IMR-90 (cell line): Measurements from ENCODE around the gene PPP4C. TPM values are rescaled to one million over a fixed set of nuclear protein-coding genes. Genes with fewer than 3 reads are reported as not detected.

Experiments used
- ATAC-seq: fragments of 200-7000 bp; cut with Tn5 transposase; 2 replicates; pipeline ENCODE4 v1.9.1; 2020; ENCODE audit warnings: low read depth, mild to moderate bottlenecking, moderate library complexity
- BruUV-seq: library from RNA; stranded (reverse); fragments of 400-500 nt; replicated peaks from 2 replicates; lab custom pipeline; 2021; lab: Mats Ljungman, UMichigan
- CTCF ChIA-PET: fragments of 300-600 bp; formaldehyde crosslinking; extraction: SDS; loops from one replicate; lab custom pipeline; 2021; ENCODE audit warnings: antibody characterized with exemption; lab: Yijun Ruan, JAX
- POLR2A ChIA-PET: fragments of 300-600 bp; sonication (Branson Sonifier 250); formaldehyde crosslinking; loops from one replicate; lab custom pipeline; 2022; ENCODE audit warnings: antibody characterized with exemption; ENCODE audit not compliant: unreplicated experiment; lab: Charles Lee
- DNase-seq: peaks from one replicate; pipeline ENCODE4 v3.0.0; 2013
- H2AFZ ChIP-seq: replicated peaks from 2 replicates; pipeline ENCODE3; 2013; ENCODE audit warnings: low read length, mild to moderate bottlenecking; ENCODE audit not compliant: poor library complexity
- H2AK5ac ChIP-seq: 2 replicates; pipeline ENCODE4 v1.6.1; 2013; ENCODE audit warnings: low read depth, low read length, inconsistent platforms
- H2AK9ac ChIP-seq: replicated peaks from 2 replicates; pipeline ENCODE3; 2013; ENCODE audit warnings: mild to moderate bottlenecking, low read depth, low read length, moderate library complexity; ENCODE audit not compliant: poor library complexity
- H2BK120ac ChIP-seq: 2 replicates; pipeline ENCODE4 v1.6.1; 2013; ENCODE audit warnings: low read depth, low read length, inconsistent platforms
- H2BK15ac ChIP-seq: 3 replicates; pipeline ENCODE4 v1.6.1; 2013; ENCODE audit warnings: low read depth, low read length, inconsistent platforms
- H2BK20ac ChIP-seq: 2 replicates; pipeline ENCODE4 v1.6.1; 2013; ENCODE audit warnings: low read depth, mild to moderate bottlenecking, inconsistent platforms, low read length, moderate library complexity
- H2BK5ac ChIP-seq: 2 replicates; pipeline ENCODE4 v1.6.1; 2013; ENCODE audit warnings: mild to moderate bottlenecking, low read depth, low read length, inconsistent platforms; ENCODE audit not compliant: poor library complexity, severe bottlenecking
- H3K14ac ChIP-seq: replicated peaks from 2 replicates; pipeline ENCODE4 v1.6.1; 2013; ENCODE audit warnings: low read depth, low read length, inconsistent platforms
- H3K18ac ChIP-seq: 2 replicates; pipeline ENCODE4 v1.6.1; 2013; ENCODE audit warnings: low read depth, low read length, control low read depth
- H3K23ac ChIP-seq: 2 replicates; pipeline ENCODE4 v1.6.1; 2013; ENCODE audit warnings: low read depth, low read length, inconsistent platforms
- H3K27ac ChIP-seq: 2 replicates; pipeline ENCODE4 v1.5.1; 2013; ENCODE audit warnings: mild to moderate bottlenecking, control low read depth, low read length; ENCODE audit not compliant: insufficient read depth
- H3K27me3 ChIP-seq: 2 replicates; pipeline ENCODE4 v1.6.1; 2013; ENCODE audit warnings: low read length; ENCODE audit not compliant: control insufficient read depth, insufficient read depth
- H3K36me3 ChIP-seq: 2 replicates; pipeline ENCODE4 v1.6.1; 2013; ENCODE audit warnings: low read length, mixed read lengths; ENCODE audit not compliant: control insufficient read depth, insufficient read depth
- H3K4ac ChIP-seq: 2 replicates; pipeline ENCODE4 v1.6.1; 2013; ENCODE audit warnings: low read depth, low read length, inconsistent platforms
- H3K4me1 ChIP-seq: 2 replicates; pipeline ENCODE4 v1.6.1; 2013; ENCODE audit warnings: low read length, mixed read lengths; ENCODE audit not compliant: control insufficient read depth, insufficient read depth
- H3K4me2 ChIP-seq: 2 replicates; pipeline ENCODE4 v1.6.1; 2013; ENCODE audit warnings: low read depth, mild to moderate bottlenecking, control low read depth, low read length, moderate library complexity
- H3K4me3 ChIP-seq: 2 replicates; pipeline ENCODE4 v1.5.1; 2013; ENCODE audit warnings: low read depth, mild to moderate bottlenecking, control low read depth, low read length, moderate library complexity; ENCODE audit not compliant: insufficient read depth
- H3K56ac ChIP-seq: 2 replicates; pipeline ENCODE4 v1.6.1; 2013; ENCODE audit warnings: low read length, inconsistent platforms; ENCODE audit not compliant: insufficient read depth; ENCODE audit errors: extremely low read depth
- H3K79me1 ChIP-seq, 2 experiments: 2 replicates each; pipeline ENCODE4 v1.6.1; 2013; ENCODE audit warnings: low read length in 2 of 2, inconsistent platforms in 1 of 2, low read depth in 1 of 2
- H3K9ac ChIP-seq: 2 replicates; pipeline ENCODE4 v1.6.1; 2013; ENCODE audit warnings: low read depth, low read length, control low read depth
- H3K9me1 ChIP-seq: 2 replicates; pipeline ENCODE4 v1.6.1; 2013; ENCODE audit warnings: low read length, inconsistent platforms; ENCODE audit not compliant: insufficient read depth
- H3K9me3 ChIP-seq: 2 replicates; pipeline ENCODE4 v1.6.1; 2013; ENCODE audit warnings: low read length; ENCODE audit not compliant: control insufficient read depth, insufficient read depth
- H4K20me1 ChIP-seq: 2 replicates; pipeline ENCODE4 v1.6.1; 2013; ENCODE audit warnings: low read length, inconsistent platforms; ENCODE audit not compliant: insufficient read depth
- H4K5ac ChIP-seq: 2 replicates; pipeline ENCODE4 v1.6.1; 2013; ENCODE audit warnings: mild to moderate bottlenecking, low read depth, low read length, control low read depth
- H4K8ac ChIP-seq, 2 experiments: 2 replicates each; pipeline ENCODE4 v1.6.1; 2013; ENCODE audit warnings: low read depth in 2 of 2, low read length in 2 of 2, control low read depth in 1 of 2, inconsistent platforms in 1 of 2
- H4K91ac ChIP-seq: 2 replicates; pipeline ENCODE4 v1.6.1; 2013; ENCODE audit warnings: low read depth, low read length, inconsistent platforms; ENCODE audit not compliant: insufficient read depth
- BHLHE40 ChIP-seq: fragments of 150-350 bp; IDR thresholded peaks from 2 replicates; pipeline ENCODE4 v1.6.1; 2016; ENCODE audit warnings: mild to moderate bottlenecking, low read depth, low read length
- CEBPB ChIP-seq: IDR thresholded peaks from 2 replicates; pipeline ENCODE4 v1.6.1; 2012; ENCODE audit warnings: low read depth, low read length, improper control_type of control experiment
- CHD1 ChIP-seq: IDR thresholded peaks from 2 replicates; pipeline ENCODE4 v1.6.1; 2012; ENCODE audit warnings: low read depth, low read length, improper control_type of control experiment
- FOS ChIP-seq: fragments of 150-350 bp; IDR thresholded peaks from 2 replicates; pipeline ENCODE4 v1.6.1; 2016; ENCODE audit warnings: low read depth, low read length
- MAFK ChIP-seq: IDR thresholded peaks from 2 replicates; pipeline ENCODE4 v1.6.1; 2012; ENCODE audit warnings: low read depth, low read length, improper control_type of control experiment
- MAZ ChIP-seq: IDR thresholded peaks from 2 replicates; pipeline ENCODE4 v1.6.1; 2012; ENCODE audit warnings: low read depth, mild to moderate bottlenecking, low read length, improper control_type of control experiment, moderate library complexity, borderline replicate concordance
- MXI1 ChIP-seq: IDR thresholded peaks from 2 replicates; pipeline ENCODE4 v1.6.1; 2012; ENCODE audit warnings: low read depth, mild to moderate bottlenecking, low read length, moderate library complexity, borderline replicate concordance
- NFE2L2 ChIP-seq: fragments of 150-350 bp; IDR thresholded peaks from 2 replicates; pipeline ENCODE4 v1.6.1; 2016; ENCODE audit warnings: low read depth, mild to moderate bottlenecking, low read length
- POLR2A ChIP-seq: IDR thresholded peaks from 2 replicates; pipeline ENCODE4 v1.6.1; 2012; ENCODE audit warnings: mild to moderate bottlenecking, low read depth, low read length
- RAD21 ChIP-seq: IDR thresholded peaks from 2 replicates; pipeline ENCODE4 v1.6.1; 2012; ENCODE audit warnings: low read length, improper control_type of control experiment
- RCOR1 ChIP-seq: IDR thresholded peaks from 2 replicates; pipeline ENCODE4 v1.6.1; 2012; ENCODE audit warnings: mild to moderate bottlenecking, low read length, improper control_type of control experiment; ENCODE audit not compliant: insufficient replicate concordance
- RFX5 ChIP-seq: IDR thresholded peaks from 2 replicates; pipeline ENCODE4 v1.8.0; 2012; ENCODE audit warnings: low read depth, mild to moderate bottlenecking, low read length, moderate library complexity
- SMC3 ChIP-seq: fragments of 150-350 bp; IDR thresholded peaks from 2 replicates; pipeline ENCODE4 v1.6.1; 2016; ENCODE audit warnings: low read depth, mild to moderate bottlenecking, antibody characterized with exemption, low read length, moderate library complexity
- WGBS, 2 experiments: methylation state at CpG; one replicate each; pipeline versions ENCODE4 v1.1.5 to v1.1.7; 2013; ENCODE audit warnings: missing lambda C conversion rate in 2 of 2; ENCODE audit not compliant: insufficient read length in 1 of 2; ENCODE audit errors: extremely low coverage in 2 of 2; 5-methylcytosine and 5-hydroxymethylcytosine counted together
- dilution Hi-C: fragments of 300-500 bp; cut with HindIII; formaldehyde crosslinking; loops from one replicate; pipeline ENCODE4 v1.14.3; 2018; ENCODE audit warnings: low sequenced_read_pairs; ENCODE audit not compliant: unreplicated experiment
- in situ Hi-C: fragments of 300-500 bp; cut with MboI; formaldehyde crosslinking; loops from 3 replicates; pipeline ENCODE4 v1.14.3; 2019; ENCODE audit warnings: low sequenced_read_pairs, inconsistent platforms, mixed read lengths
- intact Hi-C: fragments of 100-400 bp; cut with micrococcal nuclease; formaldehyde crosslinking; loops from 2 replicates; pipeline ENCODE4 v1.10.0; 2022
- polyA plus RNA-seq, 3 experiments: library from polyadenylated mRNA; depleted of rRNA; stranded (reverse); fragments of >200 nt; gene quantifications; 2 replicates each; pipeline ENCODE4 v1.2.3, GENCODE V29; 2012; ENCODE audit warnings: low replicate concordance in 1 of 3
- total RNA-seq: library from RNA; depleted of rRNA; stranded (reverse); fragments of >200 nt; gene quantifications from 2 replicates; pipeline ENCODE4 v1.2.3, GENCODE V29; 2012
- TF ChIP-seq, protein P1 (sequence below): fragments of 150-350 bp; IDR thresholded peaks from 2 replicates; pipeline ENCODE4 v1.6.1; 2017; ENCODE audit warnings: mild to moderate bottlenecking, antibody characterized with exemption, low read length, low read depth
- TF ChIP-seq, protein P2 (sequence below): conservative IDR thresholded peaks from 2 replicates; pipeline ENCODE4 v1.5.1; 2012; ENCODE audit warnings: mild to moderate bottlenecking, low read depth, low read length, improper control_type of control experiment
- TF ChIP-seq, protein P3 (sequence below): fragments of 150-350 bp; IDR thresholded peaks from 2 replicates; pipeline ENCODE4 v1.6.1; 2016; ENCODE audit warnings: low read depth, mild to moderate bottlenecking, low read length, moderate library complexity, borderline replicate concordance

The PPP4C gene
- total and polyA plus RNA-seq, 2 of the 4 experiments (the other 2 are of a cell fraction), result 200 to 209 TPM

DNA sequence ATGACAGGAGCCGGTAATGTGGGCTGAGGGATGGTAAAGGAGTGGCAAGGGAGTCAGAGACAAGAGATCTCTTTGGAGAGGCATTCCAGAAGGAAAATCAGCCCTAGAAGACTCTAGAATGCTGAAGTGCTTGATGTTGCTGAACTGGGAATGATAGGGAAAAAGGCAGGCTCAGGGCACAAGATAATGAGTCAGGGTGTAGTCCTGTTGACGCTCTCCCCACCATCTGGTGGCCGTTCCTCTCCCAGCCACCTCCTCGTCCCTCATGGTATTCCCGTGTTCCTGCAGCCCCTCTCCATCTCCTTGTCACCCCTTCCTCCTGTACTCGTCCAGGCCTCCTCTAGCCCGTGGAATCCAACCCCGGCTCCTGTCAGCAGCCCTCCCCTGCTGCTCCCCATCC lies 21.3 kb upstream of the PPP4C start:
- ChIA-PET POLR2A (no interaction called here), CTCF (interaction anchor here (1.4 to 1.6 kb wide), 2 partner anchors 11 to 12 kb away, joined by 3 to 7 read pairs; partner anchors contain the start of gene ALDOA)
- Histone ChIP-seq H3K9ac (peak overlapping the region; percentile 30; the same call in 1 of the 2 replicates), H2AK5ac (peak overlapping the region; percentile 95), H2BK5ac (peak overlapping the region; percentile 14), H4K8ac (peak overlapping the region; percentile 5 to 11; a peak in 1 of 4 replicates), H3K56ac (no peak overlapping the region), H4K91ac (peak overlapping the region; percentile 68; the same call in 1 of the 2 replicates), H3K79me1 (peaks cover 6 to 42% of the 10 kb centered on the region in 2 experiments; a peak in 2 of 4 replicates), H2AK9ac (peak overlapping the region; percentile 79), H3K14ac (peak overlapping the region; percentile 71; the same call in 1 of the 2 replicates), H2AFZ (peak overlapping the region; percentile 49), H3K4ac (peak overlapping the region; percentile 51), H2BK120ac (peak overlapping the region; percentile 1; the same call in 1 of the 2 replicates), H2BK15ac (peak overlapping the region; percentile 70; the same call in 2 of the 3 replicates), H3K4me2 (no peak overlapping the region), H3K9me3 (no peaks in the 10 kb centered on the region), H3K9me1 (peaks cover 14% of the 10 kb centered on the region), H4K20me1 (no peaks in the 10 kb centered on the region; the same call in 1 of the 2 replicates), H2BK20ac (peak overlapping the region; percentile 1; the same call in 1 of the 2 replicates), H3K4me3 (no peak overlapping the region), H3K27me3 (no peaks in the 10 kb centered on the region), H3K36me3 (no peaks in the 10 kb centered on the region; the same call in 1 of the 2 replicates), H3K23ac (no peak overlapping the region), H3K18ac (no peak overlapping the region), H4K5ac (no peak overlapping the region), H3K27ac (peak overlapping the region; percentile 14; the same call in 1 of the 2 replicates), H3K4me1 (peaks cover 7% of the 10 kb centered on the region)
- DNase-seq (no peak), ATAC-seq (no peak)
- dilution Hi-C loops, result no loop called here
- WGBS, 2 experiments, result no CpG with 5 or more reads among the region's 8 CpGs
- no peak for TF ChIP-seq FOS
- no peak for TF ChIP-seq BHLHE40
- TF ChIP-seq, protein P1, sequence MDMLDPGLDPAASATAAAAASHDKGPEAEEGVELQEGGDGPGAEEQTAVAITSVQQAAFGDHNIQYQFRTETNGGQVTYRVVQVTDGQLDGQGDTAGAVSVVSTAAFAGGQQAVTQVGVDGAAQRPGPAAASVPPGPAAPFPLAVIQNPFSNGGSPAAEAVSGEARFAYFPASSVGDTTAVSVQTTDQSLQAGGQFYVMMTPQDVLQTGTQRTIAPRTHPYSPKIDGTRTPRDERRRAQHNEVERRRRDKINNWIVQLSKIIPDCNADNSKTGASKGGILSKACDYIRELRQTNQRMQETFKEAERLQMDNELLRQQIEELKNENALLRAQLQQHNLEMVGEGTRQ, result no peak
- TF ChIP-seq, protein P2, sequence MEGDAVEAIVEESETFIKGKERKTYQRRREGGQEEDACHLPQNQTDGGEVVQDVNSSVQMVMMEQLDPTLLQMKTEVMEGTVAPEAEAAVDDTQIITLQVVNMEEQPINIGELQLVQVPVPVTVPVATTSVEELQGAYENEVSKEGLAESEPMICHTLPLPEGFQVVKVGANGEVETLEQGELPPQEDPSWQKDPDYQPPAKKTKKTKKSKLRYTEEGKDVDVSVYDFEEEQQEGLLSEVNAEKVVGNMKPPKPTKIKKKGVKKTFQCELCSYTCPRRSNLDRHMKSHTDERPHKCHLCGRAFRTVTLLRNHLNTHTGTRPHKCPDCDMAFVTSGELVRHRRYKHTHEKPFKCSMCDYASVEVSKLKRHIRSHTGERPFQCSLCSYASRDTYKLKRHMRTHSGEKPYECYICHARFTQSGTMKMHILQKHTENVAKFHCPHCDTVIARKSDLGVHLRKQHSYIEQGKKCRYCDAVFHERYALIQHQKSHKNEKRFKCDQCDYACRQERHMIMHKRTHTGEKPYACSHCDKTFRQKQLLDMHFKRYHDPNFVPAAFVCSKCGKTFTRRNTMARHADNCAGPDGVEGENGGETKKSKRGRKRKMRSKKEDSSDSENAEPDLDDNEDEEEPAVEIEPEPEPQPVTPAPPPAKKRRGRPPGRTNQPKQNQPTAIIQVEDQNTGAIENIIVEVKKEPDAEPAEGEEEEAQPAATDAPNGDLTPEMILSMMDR, result no peak
- no peak for TF ChIP-seq MAZ
- no peak for TF ChIP-seq CHD1
- no peak for TF ChIP-seq RAD21
- TF ChIP-seq POLR2A, result no peak
- TF ChIP-seq, protein P3, sequence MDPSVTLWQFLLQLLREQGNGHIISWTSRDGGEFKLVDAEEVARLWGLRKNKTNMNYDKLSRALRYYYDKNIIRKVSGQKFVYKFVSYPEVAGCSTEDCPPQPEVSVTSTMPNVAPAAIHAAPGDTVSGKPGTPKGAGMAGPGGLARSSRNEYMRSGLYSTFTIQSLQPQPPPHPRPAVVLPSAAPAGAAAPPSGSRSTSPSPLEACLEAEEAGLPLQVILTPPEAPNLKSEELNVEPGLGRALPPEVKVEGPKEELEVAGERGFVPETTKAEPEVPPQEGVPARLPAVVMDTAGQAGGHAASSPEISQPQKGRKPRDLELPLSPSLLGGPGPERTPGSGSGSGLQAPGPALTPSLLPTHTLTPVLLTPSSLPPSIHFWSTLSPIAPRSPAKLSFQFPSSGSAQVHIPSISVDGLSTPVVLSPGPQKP, result no peak
- no peak for TF ChIP-seq NFE2L2
- no peak for TF ChIP-seq MAFK
- TF ChIP-seq MXI1, result no peak
- TF ChIP-seq SMC3, result no peak
- no peak for TF ChIP-seq RFX5
- no peak for TF ChIP-seq CEBPB
- TF ChIP-seq RCOR1, result no peak
- in situ Hi-C loops, result no loop called here
- intact Hi-C loops, result no loop called here
- BruUV-seq, result no TSS peak
